T-helper 22 cell (primary cell): ENCODE measurements around the gene UVSSA.

Source experiments
- DNase-seq: peaks from one replicate; pipeline ENCODE4 v3.0.0-alpha.2; 2020; ENCODE audit warnings: low read depth

Gene UVSSA

DNA sequence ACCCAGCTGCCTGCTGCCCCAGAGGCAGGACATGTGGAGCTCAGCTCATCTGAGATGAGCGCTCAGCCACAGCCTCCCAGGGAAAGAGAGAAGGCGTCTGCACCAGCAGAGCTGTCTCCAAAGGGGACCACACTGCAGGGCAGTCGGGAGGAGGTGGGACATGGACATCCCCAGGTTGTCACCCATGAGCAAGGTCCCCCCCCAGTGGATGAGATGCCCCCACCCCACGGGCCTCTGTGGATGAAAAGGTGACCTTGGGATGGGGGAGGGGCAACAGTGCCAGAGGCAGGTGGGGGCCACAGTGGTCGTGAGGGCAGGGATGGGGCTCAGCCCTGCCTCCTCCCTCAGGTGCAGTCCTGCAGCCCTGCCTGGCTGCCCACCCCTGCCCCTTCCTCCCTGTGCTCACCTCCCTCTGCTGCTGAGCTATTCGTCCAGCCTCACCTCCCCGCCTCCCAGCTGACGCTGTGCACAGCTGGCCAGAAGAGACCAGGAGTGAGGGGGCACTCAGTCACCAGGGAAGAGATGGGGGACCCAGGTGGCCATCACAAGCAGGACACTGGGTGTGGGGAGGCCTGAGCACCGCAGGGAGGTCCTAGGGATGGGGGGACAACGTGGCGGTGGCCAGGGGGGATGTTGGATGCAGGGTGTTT, 49.9 kb downstream of the UVSSA start:
- no peak for DNase-seq

- DNase-seq = no peak
These were observed 51.9 kb downstream of the UVSSA start for GRCh38 chr4:1398681-1399507.

GRCh38 chr4:1399508-1400190, 52.6 kb downstream of the UVSSA start:
- DNase-seq = no peak

- no peak for DNase-seq
These were observed 53.3 kb downstream of the UVSSA start for GRCh38 chr4:1400191-1400805.

DNA sequence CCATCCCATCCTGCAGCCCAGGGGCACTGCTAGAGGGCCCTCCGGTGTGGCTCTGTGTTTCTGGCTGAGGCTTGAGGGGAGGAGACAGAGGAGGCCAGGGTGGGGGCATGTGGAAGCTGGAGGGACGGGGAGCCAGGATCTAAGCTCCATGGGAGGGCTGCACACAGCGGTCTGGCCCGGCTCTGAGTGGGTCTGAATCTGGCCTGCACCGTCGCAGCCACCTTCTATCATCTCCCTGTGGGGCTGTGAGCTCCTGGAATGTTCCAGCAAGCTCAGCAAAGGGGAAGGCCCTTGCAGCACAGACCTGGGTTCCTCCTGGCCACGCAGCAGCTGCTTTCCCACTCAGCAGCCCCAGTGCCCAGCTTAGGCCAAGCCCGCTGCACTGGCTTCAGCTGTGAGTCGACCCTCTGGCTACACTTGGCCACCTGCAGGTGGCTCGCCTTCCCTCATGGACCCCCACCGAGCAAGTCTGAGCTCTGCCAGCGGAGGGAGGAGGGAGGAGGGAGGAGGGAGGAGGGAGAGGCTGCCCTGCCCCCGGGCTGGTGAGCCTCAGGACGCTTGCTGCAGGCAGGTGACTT, 53.9 kb downstream of the UVSSA start:
- no peak for DNase-seq

GRCh38 chr4:1401409-1402020, 54.5 kb downstream of the UVSSA start:
- DNase-seq = no peak

DNA sequence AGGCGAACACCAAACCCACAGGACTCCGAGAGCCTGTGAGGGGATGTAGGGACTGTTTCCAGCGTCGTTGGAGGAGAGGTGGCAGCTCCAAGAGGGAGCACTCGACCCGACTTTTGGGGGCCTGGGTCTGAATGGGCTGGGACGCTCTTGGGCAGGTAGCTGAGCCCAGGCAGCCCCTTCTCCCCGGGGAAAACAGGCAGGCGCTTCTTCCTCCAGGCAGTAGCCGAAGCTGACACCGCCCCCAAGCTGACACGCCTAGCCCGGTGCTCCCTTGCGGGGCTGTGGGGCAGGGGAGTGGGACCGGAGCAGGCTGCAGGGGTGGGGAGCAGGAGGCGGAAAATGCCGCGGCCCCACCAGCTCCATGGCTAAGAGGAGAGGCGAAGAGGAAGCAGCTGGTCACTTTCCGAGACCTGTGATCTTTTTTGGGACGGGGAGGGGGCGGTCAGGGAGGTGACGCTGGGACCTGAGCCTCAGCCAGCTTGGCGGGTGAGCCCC, 55.1 kb downstream of the UVSSA start:
- DNase-seq = no peak

DNA sequence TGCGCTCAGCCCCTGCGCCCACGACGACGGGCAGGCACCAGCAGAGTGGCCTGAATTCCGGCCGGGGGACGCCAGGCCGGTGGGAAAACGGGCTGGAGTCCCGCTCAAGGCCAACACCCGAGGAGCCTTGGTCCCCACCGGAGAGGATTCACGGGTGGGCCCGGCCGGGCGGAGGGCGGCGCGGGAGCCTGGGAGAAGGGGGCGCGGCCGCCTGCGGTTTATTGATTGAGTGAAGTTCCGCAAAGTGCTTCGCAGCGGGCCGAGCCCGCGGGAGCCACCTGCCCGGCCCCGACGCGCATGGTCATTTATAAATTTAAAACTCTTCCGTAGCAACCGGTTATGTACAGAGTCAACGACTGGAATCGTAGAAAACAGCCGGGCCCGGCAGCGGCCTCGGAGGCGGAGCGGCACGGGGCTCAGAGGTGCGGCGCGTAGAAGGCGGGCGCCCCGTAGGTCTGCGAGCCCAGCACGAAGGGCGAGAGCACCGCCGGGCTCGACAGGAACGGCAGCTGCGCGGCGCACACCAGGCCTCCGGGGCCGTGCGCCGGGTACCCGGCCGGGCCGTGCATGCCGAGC, 55.6 kb downstream of the UVSSA start:
- no peak for DNase-seq

GRCh38 chr4:1403177-1403583, 56.2 kb downstream of the UVSSA start:
- DNase-seq = no peak

GRCh38 chr4:1403591-1404572, 56.9 kb downstream of the UVSSA start:
- no peak for DNase-seq

GRCh38 chr4:1404573-1405253, 57.7 kb downstream of the UVSSA start:
- no peak for DNase-seq

DNA sequence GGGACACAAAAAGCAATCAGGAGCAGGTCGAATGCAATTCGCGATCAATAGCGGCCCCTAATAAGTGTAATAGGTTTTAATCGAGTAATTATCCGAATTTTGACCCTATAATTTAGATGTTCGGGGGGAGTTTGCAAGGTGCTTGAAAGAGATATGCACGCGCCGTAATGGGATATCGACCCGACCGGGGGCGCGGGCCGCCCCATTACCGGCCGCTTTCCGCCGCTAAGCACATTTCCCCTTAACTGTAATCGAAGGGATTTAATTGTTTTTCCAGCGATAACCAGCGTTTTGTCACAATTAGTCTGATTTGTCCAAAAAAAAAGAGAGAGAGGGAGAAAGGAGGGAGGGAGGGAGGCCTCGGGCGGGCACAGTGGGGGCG, 58.2 kb downstream of the UVSSA start:
- no peak for DNase-seq

DNA sequence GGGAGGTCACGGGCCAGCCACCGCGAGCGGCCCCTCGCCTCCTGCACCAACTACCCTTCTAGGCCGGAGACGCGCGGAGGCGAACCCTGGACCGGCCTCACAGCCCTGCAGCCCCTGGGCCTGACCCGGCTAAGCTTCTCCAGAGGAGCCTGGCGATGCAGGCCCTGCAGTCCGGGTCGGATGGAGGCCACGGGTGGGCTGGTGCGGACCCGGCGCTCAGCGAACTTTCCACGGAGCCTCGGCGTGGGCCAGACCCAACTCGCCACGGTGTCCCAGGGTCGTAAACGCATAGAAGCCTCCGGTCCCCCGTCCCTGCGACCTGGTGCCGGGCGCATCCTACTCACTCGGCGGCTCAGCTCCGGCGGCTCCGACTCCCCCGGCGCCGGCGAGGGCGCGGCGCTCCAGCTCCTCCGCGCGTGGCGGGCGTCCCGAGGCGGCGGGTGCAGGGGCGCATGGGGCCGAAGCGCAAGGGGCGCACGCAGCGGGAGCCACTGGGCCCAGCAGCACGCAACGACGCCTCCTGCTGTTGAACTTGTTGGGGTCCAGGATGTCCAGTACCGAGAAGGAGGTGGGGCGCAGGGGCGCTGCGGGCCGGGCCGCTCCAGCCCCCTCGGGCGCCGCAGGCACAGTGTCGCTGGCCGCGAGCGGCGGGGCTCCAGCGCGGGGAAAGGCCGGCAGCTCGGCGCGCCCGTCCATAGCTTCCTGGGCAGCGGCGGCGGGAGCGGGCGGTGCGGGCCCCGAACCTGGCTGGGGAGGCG, 58.8 kb downstream of the UVSSA start:
- DNase-seq = no peak

GRCh38 chr4:1406394-1406980, 59.5 kb downstream of the UVSSA start, which contains the start of gene NKX1-1:
Gene NKX1-1, minus strand, starts transcription at chr4:1406442. Its CDS starts 0 bp downstream, at chr4:1406442.
- no peak for DNase-seq

DNA sequence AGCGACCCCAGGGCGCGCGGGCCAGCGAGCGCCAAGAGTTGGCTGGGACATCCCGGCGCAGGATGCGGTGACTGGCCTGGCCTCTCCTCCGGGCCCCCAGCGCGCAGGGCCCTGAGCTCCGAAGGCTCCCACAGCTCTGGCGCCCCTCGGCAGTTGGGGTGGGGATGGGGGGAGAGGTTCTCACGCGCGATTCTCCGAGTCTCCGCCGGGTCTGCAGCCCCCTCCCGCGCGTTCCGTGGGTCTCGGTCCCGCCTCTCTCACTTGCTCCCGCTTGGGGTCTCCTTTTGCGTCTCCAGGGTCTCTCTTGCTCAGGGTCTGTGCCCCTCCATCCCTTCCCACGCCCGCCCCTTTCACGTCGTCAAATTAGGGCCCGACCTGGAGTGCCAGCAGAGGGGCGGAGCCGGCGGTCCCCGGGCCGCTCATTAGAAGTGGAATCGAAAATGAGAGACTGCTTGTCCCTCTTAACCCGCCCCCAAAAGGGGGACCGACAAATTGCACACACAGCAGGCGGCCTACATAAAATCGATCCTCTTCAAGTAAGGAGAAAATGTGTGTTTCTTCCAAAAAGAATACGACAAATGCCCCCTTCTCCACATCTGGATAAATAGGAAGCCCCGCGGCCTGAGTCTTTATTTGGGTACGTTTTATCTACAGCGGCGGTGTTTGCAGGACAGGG, 60.1 kb downstream of the UVSSA start:
- DNase-seq = no peak

DNA sequence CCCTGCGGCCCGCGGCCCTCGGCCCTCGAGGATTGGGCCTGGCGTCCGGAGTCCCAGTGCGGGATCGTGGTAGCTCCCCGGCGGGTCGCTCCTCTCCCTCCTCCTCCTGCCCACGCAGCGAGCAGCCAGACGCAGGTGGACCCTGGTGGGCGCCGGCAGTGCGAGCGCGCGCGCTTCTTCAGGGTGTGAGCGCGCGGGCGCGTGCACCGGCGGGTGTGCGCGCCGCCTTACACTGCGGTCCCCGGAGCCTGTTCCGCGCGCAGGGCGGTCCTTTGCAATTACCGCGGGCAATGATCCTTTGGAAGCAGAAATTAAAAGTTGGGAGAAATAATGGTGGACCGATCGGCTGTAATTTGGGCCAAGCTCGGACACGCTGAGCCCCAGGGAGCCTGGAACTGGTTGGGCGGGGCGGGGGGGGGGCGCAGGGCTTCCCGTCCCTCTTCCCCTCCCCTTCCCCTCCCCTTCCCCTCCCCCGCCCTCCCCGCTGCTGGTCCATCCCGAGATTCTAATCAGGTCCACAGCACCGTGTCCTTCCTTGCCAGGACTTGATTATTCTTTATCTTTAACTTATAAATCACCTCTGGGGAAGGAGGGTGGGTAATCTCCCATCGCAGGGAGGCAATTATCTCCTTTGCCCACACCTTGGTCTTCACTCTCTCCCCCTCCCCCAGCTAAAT, 60.8 kb downstream of the UVSSA start:
- DNase-seq = no peak

- DNase-seq = no peak
These were observed 61.4 kb downstream of the UVSSA start for GRCh38 chr4:1408418-1408817.
